Inflammatory macrophage treated with lipopolysaccharide for 1 hour (primary cell): ENCODE data around the gene MTHFD2L.
A peak's percentile ranks its signal among the peaks of the same experiment; 100 is the strongest.

ENCODE experiments used
- DNase-seq, 2 donors: peaks; one replicate each; pipeline ENCODE4 v3.0.0-alpha.2; 2020 to 2022

Gene MTHFD2L

DNA sequence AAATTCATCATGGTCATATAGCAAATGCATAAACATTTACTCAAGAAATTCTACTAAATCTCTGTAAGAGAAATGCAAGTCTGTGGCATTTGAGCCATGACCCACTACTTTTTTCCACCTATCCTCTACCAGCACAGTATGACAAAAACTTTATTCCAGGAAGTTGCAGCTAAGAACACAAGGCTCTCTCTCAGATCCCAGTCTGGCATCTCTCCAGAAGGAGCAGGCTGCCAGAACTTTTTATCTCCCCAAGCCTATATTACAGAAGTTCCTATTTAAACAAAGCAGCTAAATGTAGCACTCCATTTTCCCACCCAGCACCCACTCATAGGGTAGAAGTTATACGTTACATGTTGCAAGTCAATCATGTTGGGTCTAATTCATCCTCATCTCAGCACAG is 101.0 kb downstream of the MTHFD2L start:
- no peak for DNase-seq

GRCh38 chr4:74260036-74260435 is 102.1 kb downstream of the MTHFD2L start:
- peak; percentile 16 to 21 for DNase-seq

- DNase-seq: no peak
These were observed 104.6 kb downstream of the MTHFD2L start for GRCh38 chr4:74262522-74262921.

DNA sequence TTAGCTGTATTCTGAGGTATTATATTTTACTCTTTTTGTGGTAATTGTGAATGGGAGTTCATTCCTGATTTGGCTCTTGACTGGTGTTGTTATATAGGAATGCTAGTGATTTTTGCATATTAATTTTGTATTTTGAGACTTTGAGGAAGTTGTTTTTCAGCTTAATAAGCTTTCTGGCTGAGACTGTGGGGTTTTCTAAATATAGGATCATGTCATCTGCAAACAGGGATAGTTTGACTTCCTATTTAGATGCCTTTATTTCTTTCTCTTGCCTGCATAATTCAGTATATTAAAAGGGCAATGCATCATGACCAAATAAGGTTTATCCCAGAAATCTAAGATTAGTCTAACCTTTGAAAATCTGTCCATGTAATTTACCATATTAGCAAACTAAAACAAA is 105.6 kb downstream of the MTHFD2L start:
- peak in 1 of 2 donors; percentile 16 for DNase-seq

DNA sequence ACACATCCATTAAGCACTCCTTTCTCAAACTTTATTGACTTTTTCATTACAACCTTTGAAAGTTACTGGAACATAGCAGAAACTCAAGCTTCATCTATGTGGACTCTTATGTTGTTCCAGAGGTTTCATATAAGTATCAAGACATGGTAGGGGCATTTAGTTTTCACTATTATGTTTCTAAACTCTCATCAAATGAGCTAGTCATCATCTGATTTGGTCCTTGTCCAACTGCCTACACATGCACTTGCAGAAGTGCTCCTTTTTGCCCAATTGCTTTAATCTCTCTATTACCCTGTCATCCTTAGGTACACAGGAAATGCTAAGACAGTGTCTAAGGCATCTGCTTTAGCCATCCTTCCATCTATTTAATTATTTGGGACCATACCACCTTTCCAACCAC is 108.2 kb downstream of the MTHFD2L start:
- DNase-seq: no peak

DNA sequence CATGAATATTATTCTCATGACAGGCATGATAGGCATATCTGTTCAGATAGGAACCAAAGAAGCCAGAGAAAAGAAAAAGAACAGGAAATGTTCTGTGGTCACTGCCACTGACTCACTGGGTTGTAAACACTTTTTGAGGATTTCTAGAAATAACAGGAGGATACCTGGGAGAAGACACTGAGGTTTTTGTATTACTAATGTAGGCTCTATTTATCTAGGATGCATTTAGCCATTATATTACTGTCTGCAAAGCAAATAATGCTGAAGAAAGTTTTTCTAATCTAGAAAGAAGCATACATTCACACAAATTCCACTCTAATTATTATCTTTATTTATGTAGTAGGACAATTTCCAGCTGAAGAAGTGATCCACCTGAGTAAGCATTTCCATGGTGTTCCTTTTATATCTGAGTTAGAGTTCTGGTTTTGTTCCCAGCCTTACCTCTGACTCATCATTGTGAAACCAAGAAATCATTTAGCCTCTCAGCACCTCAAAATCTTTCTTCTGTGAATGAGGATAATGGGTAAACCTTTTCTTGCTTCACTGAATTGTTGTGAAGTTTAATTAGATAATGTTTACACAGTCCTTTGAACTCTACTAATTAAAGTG is 110.2 kb downstream of the MTHFD2L start:
- DNase-seq: peak; percentile 7 to 10

DNA sequence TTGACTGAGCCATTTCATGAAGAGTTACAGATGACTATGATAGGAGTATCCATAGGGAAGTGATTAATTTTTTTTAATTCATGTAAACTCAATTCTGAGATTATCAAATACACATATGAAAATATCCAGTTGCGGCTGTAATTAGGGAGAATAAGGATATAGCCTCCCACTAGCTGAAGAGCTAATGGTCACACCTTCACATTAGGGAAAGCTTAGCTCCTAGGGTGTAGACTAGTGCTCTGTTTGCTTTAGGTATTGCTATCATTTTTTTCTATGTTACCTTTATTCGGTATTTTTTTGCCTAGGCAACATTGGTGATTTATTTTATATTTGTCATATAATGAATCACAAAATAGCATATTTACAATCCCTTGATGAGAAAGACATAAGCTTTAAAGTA is 110.7 kb downstream of the MTHFD2L start:
- no peak for DNase-seq

DNA sequence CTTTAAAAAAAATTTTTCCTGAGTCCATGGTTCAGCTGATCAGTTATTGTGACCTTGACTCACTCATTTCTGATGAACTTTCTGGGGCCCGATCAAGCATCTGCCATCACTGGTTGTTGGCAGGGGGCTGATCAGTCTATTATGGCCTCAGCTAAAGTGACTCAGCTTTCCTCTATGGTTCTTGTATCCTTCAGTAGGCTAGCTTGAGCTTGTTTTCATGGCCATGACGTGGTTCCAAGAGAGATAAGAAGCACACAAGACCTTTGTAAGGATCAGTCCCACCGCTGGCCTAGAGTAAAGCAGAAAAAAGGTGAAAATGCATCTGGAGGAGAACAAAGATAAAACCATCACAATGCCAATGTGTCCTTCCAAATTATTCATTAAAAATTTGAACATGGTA is 120.6 kb downstream of the MTHFD2L start:
- DNase-seq: no peak

DNA sequence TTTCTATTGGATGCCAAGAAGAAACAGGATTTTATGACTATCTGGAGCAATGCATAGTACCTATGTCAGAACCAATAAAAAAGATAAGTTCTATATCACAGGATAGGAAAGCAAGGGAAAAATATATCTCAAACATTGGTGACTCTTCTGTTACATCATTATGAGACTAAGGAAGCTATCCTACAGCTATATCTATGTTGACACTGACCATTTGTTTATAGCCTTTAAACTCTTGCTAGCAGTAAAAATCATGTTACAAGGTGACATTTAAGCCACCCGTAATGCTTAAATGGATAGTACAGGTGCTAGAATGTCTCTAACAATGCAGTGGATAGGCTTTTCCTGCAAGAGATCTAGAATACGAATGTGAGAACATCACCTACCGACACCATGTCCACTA is 121.8 kb downstream of the MTHFD2L start:
- DNase-seq: no peak

- no peak for DNase-seq
These were observed 125.0 kb downstream of the MTHFD2L start for GRCh38 chr4:74282926-74283325.

GRCh38 chr4:74283614-74284013 is 125.7 kb downstream of the MTHFD2L start:
- no peak for DNase-seq

- DNase-seq: no peak
These were observed 126.1 kb downstream of the MTHFD2L start for GRCh38 chr4:74284053-74284452.

- DNase-seq: no peak
These were observed 129.2 kb downstream of the MTHFD2L start for GRCh38 chr4:74287164-74287563.

DNA sequence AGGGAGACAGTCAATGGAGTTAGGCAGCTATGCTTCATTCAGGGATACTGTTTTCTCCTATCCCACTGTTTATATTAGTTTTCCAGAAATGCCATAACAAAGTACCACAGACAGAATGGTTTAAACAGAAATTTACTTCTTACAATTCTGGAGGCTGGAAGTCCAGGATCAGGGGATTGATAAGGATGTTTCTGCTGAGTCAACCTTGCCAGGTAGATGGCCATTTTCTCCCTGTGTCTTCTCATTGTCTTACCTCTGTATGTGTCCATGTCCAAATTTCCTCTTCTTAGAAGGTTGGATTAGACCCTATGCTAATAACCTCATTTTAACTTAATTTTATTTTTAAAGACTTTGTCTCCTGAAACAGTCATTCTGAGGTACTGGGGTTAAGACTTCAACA is 129.9 kb downstream of the MTHFD2L start:
- no peak for DNase-seq

DNA sequence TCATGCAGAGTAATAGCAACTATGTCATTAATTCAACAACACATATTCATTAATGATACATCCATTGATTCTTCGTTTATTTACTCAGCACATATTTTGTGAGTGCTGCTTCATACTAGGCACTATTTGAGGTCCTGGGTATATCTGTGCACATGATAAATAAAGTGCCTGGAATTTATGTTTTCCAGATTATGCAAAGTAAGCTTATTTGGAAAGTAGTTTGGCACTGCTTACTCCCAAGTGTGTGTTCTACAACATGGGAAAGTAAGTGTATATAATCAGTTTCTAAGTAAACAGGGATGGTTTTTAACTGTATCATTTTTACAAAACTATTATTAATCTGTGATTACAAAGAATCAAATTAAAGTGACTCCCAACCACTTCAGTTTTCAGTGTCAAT is 133.6 kb downstream of the MTHFD2L start:
- DNase-seq: no peak

DNA sequence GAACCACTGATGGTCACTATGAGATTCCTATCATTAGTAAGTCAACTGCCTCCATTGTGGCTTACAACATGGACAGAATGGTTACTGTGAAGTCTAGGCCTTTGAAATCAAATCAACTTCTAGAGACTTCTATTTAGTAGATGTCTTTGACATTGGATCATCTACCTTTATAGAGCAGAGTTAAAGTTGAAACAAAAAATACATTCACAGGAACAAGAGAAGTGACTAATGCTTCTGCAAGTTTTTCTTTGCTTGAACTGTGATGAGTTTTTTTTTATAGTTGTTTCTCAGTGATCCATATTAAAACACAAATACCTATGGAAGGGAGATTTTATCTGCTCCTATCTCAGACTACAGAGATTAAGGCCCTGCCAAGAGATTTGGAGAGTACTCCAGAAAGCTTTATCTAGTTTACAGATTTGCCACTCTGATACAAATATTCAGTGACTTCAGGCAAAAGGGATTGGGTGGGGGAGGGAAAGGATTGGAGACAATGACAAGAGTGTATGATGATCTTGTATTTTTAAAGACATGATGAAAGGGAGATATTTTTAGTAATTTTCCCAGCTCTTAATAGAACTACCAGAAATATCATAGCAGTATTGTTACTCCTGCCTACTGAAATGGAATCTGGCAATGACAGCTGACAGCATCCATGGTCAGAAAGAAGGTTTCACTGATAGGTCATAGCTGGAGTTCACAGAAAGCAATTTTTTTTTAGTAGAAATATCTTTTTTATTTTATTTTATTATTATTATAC is 134.4 kb downstream of the MTHFD2L start:
- DNase-seq: no peak

DNA sequence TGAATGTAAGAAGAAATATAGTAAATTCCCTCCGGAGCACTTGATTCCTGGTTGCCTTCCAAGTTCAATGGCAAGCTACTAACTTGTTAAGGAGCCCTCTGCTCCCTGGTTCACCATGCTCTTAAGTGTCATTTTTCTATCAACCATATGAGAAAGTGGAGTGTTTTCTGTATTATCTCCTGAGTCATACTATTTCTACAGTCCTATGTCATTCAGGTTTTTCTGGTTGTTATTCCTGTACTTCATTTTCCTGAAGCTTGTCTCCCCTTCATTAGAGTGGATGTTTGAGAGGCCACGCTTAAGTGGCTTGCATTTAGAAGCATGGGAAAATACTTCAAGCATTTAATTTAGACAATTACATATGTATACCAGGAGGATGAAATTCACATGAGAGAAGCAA is 135.6 kb downstream of the MTHFD2L start:
- no peak for DNase-seq

GRCh38 chr4:74294681-74295080 is 136.8 kb downstream of the MTHFD2L start:
- DNase-seq: no peak

DNA sequence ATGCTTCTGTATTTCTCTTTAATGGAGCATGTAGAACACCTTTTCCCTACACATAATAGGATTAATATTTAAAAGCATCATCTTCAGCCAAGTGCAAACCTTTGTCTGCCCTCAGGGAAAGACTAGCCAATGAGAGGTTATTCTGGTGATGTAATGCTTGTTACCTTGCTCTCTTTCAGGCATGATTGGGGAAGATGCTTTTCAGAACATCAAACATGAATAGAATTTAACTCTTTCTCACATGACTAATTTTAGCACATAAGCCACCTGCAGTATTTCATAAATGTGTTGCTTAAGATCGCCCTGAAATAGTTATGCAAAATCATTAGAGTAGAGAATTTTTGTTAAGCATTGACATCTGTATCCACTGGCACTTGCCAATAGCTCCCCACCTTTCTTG is 139.6 kb downstream of the MTHFD2L start:
- DNase-seq: no peak

- no peak for DNase-seq
These were observed 146.2 kb downstream of the MTHFD2L start for GRCh38 chr4:74304095-74304625.

DNA sequence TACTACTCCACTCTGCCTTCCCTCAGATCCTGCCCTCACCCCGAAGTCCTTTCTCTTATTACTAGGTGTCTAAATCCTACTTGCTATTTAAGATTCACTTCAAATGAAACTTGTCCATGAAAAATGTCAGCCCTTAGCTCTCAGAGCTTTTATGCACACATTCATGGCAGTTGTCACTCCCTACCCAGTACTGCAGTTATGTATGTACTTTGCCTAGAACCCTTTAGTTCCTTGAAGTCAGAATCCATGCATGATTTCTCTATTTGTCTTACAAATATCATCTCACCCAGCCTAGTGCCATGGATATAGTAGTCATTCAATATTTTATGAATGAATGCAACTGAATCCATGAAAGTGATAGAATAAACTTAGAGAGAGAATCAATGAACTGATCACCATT is 147.1 kb downstream of the MTHFD2L start:
- no peak for DNase-seq

- DNase-seq: no peak
These were observed 149.3 kb downstream of the MTHFD2L start for GRCh38 chr4:74307170-74307569.

GRCh38 chr4:74308215-74308614 is 150.3 kb downstream of the MTHFD2L start, which contains the start of gene EPGN:
TSS of gene EPGN (plus strand) at chr4:74308470. CDS start at chr4:74308534, 64 bp downstream.
- no peak for DNase-seq

DNA sequence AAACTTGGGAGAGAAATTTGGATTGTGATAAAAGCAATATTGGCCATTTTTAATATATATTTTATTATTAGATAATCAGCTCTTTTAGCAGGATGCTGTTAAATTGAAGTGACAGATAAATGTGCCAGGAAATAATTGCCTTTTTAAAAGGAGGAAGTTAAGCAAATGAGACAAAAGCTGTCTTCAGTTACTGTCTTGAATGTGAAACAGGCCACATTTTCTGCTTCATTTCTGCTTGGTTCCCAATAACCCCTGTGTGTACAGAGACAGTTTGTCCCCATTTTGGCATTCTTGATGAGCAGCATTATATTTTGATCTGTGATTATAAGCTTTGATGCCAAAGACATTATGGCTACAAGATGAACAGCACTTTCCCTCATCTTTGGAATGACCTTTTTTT is 151.3 kb downstream of the MTHFD2L start:
- DNase-seq: no peak
